SK-N-SH treated with all-trans-retinoic acid at 6 μM for 48 hours (cell line): Measurements from ENCODE around the gene MIER1.

Source experiments
- CREB5 ChIP-seq: fragments of 250-450 bp; sonication (Bioruptor Pico); IDR thresholded peaks from 2 replicates; pipeline ENCODE4 v1.5.1; 2020; ENCODE audit warnings: low read depth, mild to moderate bottlenecking, moderate library complexity
- CSDC2 ChIP-seq: fragments of 250-450 bp; sonication (Bioruptor Pico); IDR thresholded peaks from 2 replicates; pipeline ENCODE4 v1.5.0; 2020; ENCODE audit warnings: mild to moderate bottlenecking, moderate library complexity
- RARB ChIP-seq: fragments of 250-450 bp; sonication (Bioruptor Pico); IDR thresholded peaks from 2 replicates; pipeline ENCODE4 v1.8.0; 2021; ENCODE audit warnings: mild to moderate bottlenecking, moderate library complexity
- SNAI2 ChIP-seq: fragments of 250-450 bp; sonication (Bioruptor Pico); IDR thresholded peaks from 2 replicates; pipeline ENCODE4 v1.5.0; 2020; ENCODE audit warnings: mild to moderate bottlenecking, moderate library complexity
- ZNF8 ChIP-seq: fragments of 450-650 bp; formaldehyde crosslinking; IDR thresholded peaks from 2 replicates; pipeline ENCODE4 v1.5.0; 2020; ENCODE audit warnings: mild to moderate bottlenecking, moderate library complexity
- TF ChIP-seq, protein P1 (sequence below): fragments of 250-450 bp; sonication (Bioruptor Pico); IDR thresholded peaks from 2 replicates; pipeline ENCODE4 v1.5.1; 2021; ENCODE audit warnings: mild to moderate bottlenecking, moderate library complexity
- TF ChIP-seq, protein P2 (sequence below): fragments of 250-450 bp; sonication (Bioruptor Pico); IDR thresholded peaks from 2 replicates; pipeline ENCODE4 v1.8.0; 2020; ENCODE audit warnings: mild to moderate bottlenecking, moderate library complexity, borderline replicate concordance

GRCh38 chr1:66957938-66958337 lies 33.1 kb downstream of the MIER1 start:
- TF ChIP-seq RARB (CRISPR knock-in tag) (no peak), CREB5 (no peak), SNAI2 (CRISPR knock-in tag) (no peak), ZNF8 (CRISPR knock-in tag) (no peak), CSDC2 (CRISPR knock-in tag) (no peak)
- TF ChIP-seq, protein P1, sequence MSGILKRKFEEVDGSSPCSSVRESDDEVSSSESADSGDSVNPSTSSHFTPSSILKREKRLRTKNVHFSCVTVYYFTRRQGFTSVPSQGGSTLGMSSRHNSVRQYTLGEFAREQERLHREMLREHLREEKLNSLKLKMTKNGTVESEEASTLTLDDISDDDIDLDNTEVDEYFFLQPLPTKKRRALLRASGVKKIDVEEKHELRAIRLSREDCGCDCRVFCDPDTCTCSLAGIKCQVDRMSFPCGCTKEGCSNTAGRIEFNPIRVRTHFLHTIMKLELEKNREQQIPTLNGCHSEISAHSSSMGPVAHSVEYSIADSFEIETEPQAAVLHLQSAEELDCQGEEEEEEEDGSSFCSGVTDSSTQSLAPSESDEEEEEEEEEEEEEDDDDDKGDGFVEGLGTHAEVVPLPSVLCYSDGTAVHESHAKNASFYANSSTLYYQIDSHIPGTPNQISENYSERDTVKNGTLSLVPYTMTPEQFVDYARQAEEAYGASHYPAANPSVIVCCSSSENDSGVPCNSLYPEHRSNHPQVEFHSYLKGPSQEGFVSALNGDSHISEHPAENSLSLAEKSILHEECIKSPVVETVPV, result no peak
- TF ChIP-seq, protein P2, sequence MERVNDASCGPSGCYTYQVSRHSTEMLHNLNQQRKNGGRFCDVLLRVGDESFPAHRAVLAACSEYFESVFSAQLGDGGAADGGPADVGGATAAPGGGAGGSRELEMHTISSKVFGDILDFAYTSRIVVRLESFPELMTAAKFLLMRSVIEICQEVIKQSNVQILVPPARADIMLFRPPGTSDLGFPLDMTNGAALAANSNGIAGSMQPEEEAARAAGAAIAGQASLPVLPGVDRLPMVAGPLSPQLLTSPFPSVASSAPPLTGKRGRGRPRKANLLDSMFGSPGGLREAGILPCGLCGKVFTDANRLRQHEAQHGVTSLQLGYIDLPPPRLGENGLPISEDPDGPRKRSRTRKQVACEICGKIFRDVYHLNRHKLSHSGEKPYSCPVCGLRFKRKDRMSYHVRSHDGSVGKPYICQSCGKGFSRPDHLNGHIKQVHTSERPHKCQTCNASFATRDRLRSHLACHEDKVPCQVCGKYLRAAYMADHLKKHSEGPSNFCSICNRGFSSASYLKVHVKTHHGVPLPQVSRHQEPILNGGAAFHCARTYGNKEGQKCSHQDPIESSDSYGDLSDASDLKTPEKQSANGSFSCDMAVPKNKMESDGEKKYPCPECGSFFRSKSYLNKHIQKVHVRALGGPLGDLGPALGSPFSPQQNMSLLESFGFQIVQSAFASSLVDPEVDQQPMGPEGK (CRISPR knock-in tag), result no peak
